Gastrocnemius medialis (tissue), 4 donors: ENCODE data around the gene TEP1.

Experiments
- CTCF ChIP-seq, 5 experiments: fragments of 450-650 bp in 3 of 5; fragments of 200-600 bp in 2 of 5; sonication (generic) in 2 of 5; IDR thresholded peaks in 4 of 5; conservative IDR thresholded peaks in 1 of 5; 1 replicate in 4 of 5; 2 replicates in 1 of 5; pipeline ENCODE4 v1.5.1; 2016 to 2019; ENCODE audit warnings: antibody characterized with exemption in 5 of 5, mild to moderate bottlenecking in 3 of 5, moderate library complexity in 3 of 5
- POLR2A ChIP-seq, 2 donors: fragments of 450-650 bp; IDR thresholded peaks; one replicate each; pipeline ENCODE4 v1.6.1; 2017; ENCODE audit warnings: antibody characterized with exemption in 2 of 2, mild to moderate bottlenecking in 2 of 2, moderate library complexity in 2 of 2

- TF ChIP-seq CTCF (IDR thresholded peaks at IDR 0.05 in 4 of 5, conservative IDR thresholded peaks at IDR 0.05 in 1 of 5) (no peak), POLR2A (IDR thresholded peaks at IDR 0.05) (no peak)
These were observed 65.6 kb downstream of the TEP1 start for GRCh38 chr14:20347747-20348146.
